ENCODE measurements around the gene FLOT1. TPM values are rescaled to one million over a fixed set of nuclear protein-coding genes. Genes with fewer than 3 reads are reported as not detected.

FLOT1 gene
- total and polyA plus RNA-seq, 9 of the 15 experiments (the other 6 are each of a cell fraction or from before 2014, with no cell fraction given), result 11.7 to 149 (median 118) TPM

DNA sequence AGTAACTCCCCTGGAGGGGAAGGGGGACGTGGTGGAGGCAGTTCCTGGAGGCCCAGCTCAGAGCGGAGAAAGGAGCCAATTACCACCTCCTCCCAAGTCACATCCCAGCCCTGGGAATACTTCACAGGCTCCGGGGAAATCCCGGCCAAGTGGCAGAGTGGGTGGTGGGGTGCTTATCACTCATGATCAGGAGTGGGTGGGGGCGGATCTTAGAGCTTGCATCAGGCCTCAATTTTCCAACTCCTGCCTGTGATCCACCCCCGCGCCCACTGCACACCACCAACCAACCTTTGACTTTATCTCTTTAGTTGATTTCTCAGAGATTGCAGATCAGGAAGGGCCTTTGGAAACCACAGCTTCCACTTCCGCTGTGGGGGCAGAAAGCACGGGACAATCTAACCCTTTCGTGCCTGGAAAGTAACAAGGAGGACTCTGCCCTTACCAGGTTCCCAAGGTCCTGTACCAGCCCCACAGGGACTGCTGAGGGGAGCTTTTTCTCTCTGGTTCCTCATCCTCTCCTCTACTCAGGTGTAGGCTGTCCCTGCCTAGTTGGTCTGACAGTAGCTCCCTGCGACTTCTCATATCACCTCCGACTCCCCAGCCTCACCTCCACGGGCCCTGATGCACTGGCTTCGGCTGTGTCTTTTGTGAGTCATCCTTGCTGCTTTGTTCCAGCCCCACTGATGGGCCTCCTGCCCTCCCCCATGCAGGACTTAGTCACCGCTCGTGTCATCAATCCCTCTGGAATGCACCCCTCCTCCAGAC is 26.8 kb upstream of the FLOT1 start (continued):
- TF ChIP-seq PRPF4 (IDR thresholded peaks at IDR 0.05; ENCODE audit: insufficient read depth, low read depth, low read length, poor library complexity, severe bottlenecking) (no peak), ZNF583 (CRISPR knock-in tag; IDR thresholded peaks at IDR 0.05) (no peak), NRF1 (conservative IDR thresholded peaks at IDR 0.05 in 1 of 2, IDR thresholded peaks at IDR 0.05 in 1 of 2) (peak; percentile 33 to 50; a peak in 3 of 4 replicates), CHD1 (IDR thresholded peaks at IDR 0.05; ENCODE audit: low read length) (no peak), ZNF589 (CRISPR knock-in tag; IDR thresholded peaks at IDR 0.05; ENCODE audit: low read depth) (peak; percentile 82; the same call in 1 of the 2 replicates), NCOA6 (IDR thresholded peaks at IDR 0.05) (no peak), FOSL1 (tag; conservative IDR thresholded peaks at IDR 0.05) (peak; percentile 100), PHF8 (IDR thresholded peaks at IDR 0.05; ENCODE audit: borderline replicate concordance, low read length) (no peak; the same call in 1 of the 2 replicates), STAT6 (CRISPR knock-in tag; IDR thresholded peaks at IDR 0.05) (no peak), HNRNPK (IDR thresholded peaks at IDR 0.05; ENCODE audit: low read depth, low read length, poor library complexity, severe bottlenecking) (no peak), HLTF (IDR thresholded peaks at IDR 0.05) (no peak), ZNF75A (CRISPR knock-in tag; IDR thresholded peaks at IDR 0.05) (no peak), GTF2A2 (tag; IDR thresholded peaks at IDR 0.05) (no peak), ZNF143 (CRISPR knock-in tag; IDR thresholded peaks at IDR 0.05) (no peak), PTRF (tag; IDR thresholded peaks at IDR 0.05) (no peak), HNRNPL (IDR thresholded peaks at IDR 0.05; ENCODE audit: low read depth, low read length) (no peak), ZNF57 (CRISPR knock-in tag; IDR thresholded peaks at IDR 0.05) (no peak), CREBBP (IDR thresholded peaks at IDR 0.05; ENCODE audit: low read depth, low read length) (no peak), ZNF699 (CRISPR knock-in tag; IDR thresholded peaks at IDR 0.05; ENCODE audit: insufficient replicate concordance) (no peak), ZNF780A (CRISPR knock-in tag; IDR thresholded peaks at IDR 0.05) (no peak), ZC3H11A (IDR thresholded peaks at IDR 0.05; ENCODE audit: low read depth, low read length) (no peak), STAG1 (CRISPR knock-in tag; IDR thresholded peaks at IDR 0.05; ENCODE audit: borderline replicate concordance) (no peak)
- TF ChIP-seq, protein P1, sequence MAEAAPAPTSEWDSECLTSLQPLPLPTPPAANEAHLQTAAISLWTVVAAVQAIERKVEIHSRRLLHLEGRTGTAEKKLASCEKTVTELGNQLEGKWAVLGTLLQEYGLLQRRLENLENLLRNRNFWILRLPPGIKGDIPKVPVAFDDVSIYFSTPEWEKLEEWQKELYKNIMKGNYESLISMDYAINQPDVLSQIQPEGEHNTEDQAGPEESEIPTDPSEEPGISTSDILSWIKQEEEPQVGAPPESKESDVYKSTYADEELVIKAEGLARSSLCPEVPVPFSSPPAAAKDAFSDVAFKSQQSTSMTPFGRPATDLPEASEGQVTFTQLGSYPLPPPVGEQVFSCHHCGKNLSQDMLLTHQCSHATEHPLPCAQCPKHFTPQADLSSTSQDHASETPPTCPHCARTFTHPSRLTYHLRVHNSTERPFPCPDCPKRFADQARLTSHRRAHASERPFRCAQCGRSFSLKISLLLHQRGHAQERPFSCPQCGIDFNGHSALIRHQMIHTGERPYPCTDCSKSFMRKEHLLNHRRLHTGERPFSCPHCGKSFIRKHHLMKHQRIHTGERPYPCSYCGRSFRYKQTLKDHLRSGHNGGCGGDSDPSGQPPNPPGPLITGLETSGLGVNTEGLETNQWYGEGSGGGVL (CRISPR knock-in tag; IDR thresholded peaks at IDR 0.05), result no peak
